ENCODE data around the gene FOXP4.

Gene FOXP4

DNA sequence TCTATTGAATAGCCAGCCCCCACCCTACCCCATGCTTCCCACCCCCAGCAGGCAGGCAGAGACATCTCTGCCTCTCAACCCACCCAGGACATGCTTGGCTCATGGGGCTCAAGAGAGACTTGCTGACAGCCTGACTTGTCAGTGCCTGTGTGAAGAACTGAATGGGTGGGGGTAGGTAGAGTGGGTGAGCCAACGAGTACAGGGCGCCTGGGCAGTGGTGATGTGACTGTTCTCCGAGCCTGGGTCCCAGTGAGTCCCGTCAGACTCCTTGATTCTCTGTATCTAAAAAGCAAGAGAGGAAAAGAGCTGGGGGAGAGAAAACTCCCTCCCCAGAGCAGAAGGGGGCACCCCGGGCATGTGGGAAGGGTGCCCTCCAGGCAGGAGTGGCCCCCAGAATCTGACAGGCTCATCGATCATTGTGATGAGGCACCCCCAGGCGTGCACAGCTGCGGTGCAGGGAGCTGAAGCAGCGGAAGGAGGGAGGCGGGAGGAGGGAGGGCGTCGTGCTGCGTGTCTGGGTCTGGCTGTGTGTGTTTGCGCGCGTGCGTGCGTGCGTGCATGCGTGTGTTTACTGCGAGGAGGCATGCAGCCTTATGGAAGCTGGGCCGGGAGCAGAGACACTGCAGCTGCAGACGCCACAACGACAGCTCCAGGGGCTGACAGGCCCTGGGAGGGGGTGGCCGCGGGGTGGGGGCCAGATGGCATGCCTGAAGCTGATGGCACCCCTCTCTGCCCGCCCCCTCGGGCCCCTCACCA, 40.2 kb downstream of the FOXP4 start:
- no peak for ATAC-seq

DNA sequence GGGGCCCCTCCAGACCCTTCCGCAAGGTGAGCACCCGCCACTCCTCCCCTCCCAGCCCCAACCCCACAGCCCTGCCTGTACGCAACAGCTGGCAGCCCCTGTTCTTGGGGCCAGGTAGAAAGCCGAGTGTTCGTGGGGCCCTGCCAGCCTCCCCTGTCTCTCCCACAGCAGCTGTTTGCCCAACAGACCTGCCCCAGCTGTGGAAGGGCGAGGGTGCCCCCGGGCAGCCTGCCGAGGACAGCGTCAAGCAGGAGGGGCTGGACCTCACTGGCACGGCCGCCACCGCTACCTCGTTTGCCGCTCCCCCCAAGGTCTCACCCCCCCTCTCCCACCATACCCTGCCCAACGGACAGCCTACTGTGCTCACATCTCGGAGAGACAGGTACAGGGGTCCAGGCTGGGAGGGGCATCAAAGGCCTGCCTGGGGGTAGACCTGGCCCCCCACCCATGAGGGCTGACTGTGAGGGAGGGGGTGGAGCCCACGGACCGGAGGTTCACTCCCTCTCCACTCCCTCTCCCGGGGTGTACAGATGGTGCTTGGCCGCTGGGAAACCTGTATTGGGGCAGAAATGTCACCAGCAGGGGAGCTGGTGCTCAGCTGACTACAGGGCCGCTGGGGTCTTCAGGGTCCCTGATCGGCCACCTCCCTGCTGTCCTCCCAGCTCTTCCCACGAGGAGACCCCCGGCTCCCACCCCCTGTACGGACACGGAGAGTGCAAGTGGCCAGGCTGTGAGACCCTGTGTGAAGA, 41.1 kb downstream of the FOXP4 start:
- no peak for ATAC-seq

DNA sequence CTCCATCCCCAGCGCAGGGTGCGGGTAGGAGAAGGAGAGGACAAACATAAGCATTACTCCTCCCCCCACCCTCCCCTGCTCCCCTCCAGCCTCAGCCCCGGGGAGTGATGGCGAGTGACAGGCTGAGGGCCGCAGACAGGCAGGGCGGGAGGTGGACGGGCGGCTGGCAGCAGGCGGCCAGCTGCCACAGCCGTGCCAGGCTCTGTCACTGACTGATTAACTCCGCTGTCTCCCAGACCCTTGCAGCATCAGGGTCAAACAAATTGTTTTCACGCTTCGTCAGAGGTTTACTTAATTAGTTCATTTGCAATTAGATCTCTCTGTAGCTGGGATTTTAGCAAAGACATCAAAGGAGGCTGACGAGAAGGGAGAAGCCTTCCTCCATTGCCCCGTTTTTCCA, 41.9 kb downstream of the FOXP4 start:
- ATAC-seq = no peak

DNA sequence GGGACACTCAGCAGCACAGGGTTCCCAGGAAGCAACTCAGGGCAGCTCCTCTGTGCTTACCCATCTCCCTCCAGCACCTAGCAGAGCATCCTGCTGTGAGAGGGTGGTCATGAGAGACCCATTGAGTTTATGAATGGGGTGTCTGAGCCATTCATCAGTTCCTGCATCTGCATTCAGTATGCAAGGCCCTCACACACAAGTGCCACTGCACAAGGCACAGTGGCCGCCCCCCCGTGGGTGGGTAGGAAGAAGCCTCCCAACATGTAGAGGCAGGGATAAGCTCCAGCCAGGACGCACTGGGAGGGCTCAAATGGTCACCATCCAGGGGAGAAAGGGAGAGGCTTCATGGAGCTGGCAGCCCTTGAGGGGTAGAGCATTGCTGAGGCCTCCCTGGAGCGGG, 43.0 kb downstream of the FOXP4 start:
- no peak for ATAC-seq

DNA sequence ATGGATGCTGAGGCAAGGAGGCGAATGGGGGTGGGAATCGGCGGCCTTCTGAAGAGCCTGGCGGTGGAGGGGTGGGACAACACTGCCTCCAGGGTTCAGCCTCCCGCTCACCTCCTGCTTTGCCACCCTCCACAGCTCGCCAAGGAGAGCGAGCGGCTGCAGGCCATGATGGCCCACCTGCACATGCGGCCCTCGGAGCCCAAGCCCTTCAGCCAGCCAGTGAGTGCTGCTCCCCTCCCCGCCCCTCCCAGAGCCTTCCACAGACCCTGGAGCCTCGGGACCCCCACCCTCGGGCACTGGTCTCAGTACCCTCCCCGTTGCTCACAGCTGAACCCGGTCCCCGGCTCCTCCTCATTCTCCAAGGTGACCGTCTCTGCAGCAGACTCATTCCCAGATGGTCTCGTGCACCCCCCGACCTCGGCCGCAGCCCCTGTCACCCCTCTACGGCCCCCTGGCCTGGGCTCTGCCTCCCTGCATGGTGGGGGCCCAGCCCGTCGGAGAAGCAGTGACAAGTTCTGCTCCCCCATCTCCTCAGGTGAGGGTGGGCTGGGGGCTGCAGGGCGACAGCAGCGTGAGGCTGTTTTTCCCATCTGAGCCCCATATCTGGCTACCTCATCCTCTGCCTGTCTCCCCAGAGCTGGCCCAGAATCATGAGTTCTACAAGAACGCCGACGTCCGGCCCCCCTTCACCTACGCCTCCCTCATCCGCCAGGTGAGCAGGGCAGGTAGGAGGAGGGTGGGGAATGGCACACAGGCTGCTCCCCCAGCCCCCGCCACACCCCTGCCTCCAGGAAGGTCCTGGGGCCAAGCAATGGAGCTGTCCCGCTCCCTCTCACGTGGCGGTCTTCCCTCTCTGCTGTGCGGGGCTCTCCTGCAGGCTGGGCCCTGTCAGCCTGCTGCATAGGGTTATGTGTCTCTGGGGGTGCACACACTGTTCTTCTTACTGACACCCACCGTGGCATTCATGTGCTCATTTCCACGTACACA, 43.7 kb downstream of the FOXP4 start:
- no peak for ATAC-seq

DNA sequence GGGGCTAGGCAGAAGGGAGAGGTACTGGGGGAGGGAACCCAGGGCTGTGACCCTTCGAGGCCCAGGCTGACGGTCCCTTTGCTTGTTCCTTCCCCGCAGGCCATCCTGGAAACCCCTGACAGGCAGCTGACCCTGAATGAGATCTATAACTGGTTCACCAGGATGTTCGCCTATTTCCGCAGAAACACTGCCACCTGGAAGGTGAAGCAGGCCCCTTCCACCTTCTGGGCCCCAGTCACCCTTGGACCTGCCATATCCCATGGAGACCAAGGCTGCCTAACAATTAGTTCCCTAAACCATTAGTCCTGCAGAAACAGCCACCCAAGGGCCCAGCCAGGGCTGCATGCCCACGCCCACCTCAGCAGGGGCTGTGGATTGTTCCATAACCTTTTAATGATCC, 44.9 kb downstream of the FOXP4 start:
- ATAC-seq = no peak

DNA sequence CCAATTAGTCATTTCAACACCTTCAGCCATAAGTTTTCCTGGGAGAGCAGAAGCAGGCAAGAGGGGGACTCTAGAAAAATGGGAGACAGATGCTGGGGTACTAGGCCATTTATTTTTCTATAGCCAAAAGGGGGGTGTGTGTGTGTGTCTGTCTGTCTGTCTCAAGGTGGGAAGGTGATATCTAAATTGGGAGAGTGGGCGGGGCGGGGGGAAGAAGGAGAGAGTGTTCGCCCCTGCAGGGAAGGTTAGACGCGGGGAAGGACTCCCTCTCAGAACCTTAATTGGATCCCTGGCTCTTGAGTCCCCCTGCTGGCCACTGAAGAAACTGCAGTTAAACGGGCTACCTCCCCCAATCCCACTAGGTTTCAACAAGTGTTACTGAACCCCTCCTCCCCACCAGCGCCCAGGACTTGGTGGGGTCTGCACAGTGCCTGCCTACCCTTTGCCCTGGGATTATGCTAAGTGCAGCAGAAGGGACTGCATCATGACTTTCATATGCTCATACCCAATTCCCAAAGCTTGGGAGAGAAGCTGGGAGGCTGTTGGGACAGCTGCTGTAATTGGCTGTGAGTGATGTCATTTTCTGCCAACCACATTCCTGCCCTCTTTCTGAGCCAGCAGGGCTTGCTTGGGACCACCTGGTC, 45.8 kb downstream of the FOXP4 start:
- ATAC-seq = peak; percentile 45 to 59

DNA sequence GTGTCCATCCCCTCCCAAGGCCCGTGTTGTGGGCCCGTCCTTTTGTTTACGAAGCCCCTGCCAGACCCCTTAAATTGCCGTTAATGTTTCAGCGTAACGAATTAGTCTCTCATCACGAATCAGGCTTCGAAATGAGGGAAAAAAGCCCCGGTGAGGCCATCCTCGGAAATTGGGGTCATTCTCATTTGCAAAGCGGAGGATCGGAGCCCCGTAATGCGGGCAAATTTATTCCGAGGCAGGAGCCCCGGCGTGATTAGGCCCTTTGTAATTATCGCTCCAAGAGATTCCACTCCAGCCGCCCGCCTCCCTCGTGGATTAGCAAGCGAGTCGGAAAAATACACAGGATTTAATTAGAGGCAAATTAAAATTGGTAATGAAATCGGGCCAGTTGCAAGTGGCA, 47.2 kb downstream of the FOXP4 start:
- no peak for ATAC-seq

DNA sequence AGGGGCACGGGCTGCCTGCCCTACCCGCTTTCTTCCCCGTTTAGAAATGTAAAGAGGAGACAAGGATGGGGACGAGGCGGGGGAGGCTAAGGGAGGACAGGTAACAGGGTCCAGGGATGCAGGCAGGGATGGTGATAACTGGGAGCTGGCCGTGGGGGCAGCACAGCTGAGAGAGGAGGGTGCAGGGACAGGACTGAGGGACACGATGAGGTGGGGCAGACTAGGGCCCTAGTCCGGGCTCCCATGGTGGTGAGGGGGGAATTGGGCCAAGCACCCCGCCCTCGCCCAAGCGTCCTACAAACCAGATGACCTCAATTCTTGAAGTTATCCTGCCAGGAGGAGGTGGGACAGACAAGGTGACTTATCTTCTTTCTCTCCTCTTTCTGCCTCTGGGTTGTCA, 47.7 kb downstream of the FOXP4 start:
- no peak for ATAC-seq

DNA sequence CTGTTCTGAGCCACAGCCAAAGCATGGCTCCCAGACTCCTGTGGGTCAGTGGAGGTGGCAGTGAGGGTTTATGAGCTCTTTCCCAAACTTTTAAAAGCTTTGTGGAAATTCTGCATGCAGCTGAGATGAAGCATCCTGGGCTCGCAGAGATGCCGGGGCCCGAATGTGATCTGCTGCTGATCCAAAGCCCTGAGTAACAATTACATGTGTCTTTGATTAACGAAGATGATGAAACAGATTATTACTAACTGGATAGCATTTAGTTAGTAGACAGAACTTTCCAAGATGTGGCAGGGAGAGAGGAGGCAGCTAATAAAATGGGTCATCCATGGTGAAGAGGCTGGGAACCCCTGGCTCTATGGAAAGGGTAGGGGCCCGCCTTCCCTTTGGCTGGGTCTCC, 48.1 kb downstream of the FOXP4 start:
- no peak for ATAC-seq

DNA sequence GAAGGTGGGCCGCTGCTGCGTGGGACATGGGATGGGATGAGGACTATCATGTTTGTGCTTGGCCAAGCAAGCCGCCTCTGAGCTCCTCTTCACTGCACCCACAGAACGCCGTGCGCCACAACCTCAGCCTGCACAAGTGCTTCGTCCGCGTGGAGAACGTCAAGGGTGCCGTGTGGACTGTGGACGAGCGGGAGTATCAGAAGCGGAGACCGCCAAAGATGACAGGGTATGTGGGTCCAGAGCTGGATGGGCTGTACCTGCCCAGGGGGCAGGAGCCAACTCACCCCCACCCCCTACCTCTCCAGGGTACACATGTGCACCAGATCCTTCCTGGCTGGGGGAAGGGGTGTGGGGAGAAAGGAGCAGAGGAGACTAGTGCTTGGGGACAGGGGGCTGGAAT, 48.6 kb downstream of the FOXP4 start:
- no peak for ATAC-seq

DNA sequence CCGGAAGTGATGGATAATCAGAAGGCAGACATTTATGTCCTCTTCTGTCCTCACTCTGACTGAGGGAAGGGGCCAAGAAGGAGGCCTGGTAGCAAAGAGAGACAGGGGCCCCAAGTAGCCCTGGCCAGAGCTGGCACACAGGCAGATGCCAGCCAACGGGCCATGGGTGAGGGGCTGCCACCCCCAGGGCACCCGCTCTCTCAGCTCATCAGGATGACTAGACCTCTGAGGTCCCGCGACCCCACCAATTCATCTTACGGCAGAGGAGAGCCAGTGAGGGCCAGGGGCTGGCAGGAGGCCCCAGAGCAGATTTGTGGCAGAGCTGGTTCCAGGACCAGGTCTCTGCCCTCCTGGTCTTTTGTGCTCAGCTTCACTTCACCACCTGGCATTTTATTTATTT, 49.0 kb downstream of the FOXP4 start:
- no peak for ATAC-seq

DNA sequence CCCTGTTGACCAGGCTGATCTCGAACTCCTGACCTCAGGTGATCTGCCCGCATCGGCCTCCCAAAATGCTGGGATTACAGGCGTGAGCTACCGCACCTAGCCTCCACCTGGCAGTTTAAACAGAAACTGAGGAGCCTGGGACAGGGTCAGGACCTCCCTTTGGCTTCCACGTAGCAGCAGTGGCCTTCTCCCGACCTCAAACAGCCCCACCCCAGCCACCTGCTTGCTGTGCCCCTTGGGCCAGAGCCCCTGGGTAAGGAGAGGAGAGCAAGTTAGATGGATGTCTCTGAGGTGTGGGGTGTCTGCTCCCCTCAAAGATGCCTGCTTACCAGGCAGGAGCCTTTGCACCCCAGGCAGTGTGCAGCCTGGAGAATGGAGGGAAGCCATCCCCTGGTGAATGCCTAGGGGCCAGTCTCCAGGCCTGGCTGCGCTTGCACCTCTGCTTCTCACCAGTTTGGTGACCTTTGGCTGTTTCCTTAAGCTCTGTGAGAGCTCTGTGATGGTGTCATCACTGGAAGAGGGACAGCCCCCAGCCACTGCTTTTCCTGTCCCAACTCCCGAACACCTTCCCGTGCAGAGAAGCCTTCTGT, 50.0 kb downstream of the FOXP4 start:
- ATAC-seq = no peak

DNA sequence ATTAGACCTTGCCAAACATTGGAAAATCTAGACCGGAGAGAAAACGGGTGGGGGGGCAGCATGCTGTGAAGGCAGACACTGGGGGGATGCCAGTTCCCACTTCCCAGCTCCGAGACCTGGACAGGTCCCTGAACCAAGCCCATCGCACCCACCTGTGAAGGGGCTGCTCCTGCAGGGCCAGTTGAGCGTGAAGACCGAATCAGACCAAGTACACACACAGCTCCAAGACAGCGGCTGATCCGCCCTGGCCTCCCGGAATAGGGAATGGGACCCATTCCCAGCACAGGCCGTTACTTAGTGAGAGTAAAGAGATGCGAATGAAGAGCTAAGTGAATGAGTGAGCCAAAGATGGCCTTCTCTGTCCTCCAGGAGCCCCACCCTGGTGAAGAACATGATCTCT, 50.6 kb downstream of the FOXP4 start:
- no peak for ATAC-seq

DNA sequence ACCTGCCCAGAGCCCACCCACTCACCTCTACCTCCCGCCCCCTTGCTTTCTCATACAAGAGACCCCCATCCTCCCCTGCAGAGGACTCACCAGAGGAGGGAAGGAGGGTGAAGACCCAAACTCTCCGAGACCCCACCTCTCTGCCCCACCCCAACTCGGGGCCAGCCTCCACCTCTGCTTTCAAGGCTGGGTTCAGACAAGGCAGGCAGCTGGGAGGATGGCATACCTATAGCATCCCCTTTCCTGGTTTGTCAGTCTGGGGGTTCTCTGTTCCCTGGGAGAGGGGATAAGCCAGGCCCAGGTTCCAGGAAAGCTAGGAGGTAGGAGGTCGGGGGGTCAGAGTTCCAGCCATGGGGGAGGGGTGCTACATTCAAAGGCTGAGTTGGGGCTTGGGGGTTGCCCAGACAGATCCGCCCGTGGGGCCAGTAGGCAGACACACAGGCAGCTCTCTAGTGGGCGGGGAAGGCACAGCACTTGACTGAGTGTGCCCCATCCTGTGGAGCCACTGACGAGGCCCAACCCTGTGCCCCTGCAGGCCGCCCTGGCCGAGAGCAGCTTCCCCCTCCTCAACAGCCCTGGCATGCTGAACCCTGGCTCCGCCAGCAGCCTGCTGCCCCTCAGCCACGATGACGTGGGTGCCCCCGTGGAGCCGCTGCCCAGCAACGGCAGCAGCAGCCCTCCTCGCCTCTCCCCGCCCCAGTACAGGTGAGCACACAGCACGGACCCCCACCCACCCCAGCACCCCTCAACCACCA, 51.2 kb downstream of the FOXP4 start:
- ATAC-seq = no peak

DNA sequence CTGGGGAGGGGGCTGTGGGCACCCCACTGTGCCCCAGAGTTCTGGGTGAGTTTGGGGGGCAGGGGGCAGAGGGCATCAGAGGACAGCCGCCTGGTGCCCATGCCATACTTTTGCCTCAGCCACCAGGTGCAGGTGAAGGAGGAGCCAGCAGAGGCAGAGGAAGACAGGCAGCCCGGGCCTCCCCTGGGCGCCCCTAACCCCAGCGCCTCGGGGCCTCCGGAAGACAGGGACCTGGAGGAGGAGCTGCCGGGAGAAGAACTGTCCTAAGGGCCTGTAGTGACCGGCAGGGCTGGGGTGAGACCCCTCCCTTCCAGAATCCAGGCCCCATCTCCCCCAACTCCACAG, 52.5 kb downstream of the FOXP4 start:
- no peak for ATAC-seq

DNA sequence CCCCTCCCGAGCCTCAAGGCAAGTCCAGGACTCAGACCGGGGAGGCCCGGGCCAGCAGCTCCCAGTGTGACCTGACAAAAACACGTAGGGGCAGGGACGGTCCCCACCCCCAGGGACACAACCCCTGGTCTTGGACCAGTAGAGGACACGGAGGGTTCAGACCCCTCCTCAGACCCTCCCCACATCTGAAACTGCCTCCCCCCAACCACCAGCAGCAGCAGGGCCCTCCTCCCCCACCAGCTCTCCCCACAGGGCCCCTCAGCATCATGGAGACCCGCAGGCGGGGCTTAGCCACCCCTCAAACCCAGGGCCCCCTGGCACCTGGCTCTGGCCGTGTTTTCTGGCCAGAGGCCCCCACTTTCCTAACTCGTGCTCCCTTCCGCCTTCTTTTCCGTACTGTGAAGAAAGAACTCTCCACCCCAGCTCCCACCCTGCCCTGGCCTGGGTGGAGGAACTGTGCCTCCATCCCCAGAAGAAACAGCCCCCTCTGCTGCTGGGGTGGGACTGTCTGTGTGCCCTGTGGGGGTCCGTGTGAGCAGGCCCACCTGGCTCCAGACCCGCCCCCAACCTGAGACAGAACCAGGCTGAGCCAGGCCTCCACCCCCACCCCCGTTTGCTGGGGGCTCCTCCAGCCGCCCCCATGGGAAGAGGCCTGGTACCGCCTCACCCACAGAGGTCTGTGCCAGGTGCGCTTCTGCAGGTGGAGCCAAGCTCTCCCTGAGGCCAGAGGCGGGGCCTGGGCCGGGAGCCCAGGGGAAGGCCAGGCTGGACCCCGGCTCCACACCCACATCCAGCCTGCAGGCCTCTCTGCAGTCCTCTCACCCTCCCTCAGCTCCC, 53.1 kb downstream of the FOXP4 start:
- no peak for ATAC-seq

DNA sequence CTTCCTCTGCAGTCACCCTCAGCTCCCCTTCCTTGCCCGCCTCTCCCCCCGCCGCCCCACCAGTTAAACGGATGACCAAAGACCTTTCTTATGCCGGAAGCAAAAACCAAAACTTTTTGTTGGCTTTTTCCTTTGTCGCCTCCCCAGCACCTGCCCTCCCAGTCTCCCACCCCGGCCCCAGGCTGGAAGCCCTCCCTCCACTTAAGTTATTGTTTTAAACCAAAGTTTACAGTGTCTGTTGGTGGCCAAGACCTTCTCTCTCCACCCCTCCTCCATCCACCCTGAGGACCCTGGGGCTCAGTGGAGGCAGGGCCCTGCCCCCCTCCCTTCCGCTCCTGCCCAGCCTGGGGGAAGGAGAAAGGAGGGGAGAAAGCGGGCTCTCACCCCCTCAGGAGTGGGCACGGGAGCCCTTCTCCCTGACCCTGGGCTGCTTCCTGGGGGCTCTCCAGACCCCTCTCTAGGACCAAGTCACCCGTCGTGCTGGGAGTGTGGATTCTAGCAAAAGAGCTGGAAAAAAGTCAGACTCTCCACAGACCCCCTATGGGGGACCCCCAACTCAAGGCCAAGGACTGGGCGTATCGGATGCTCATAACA, 53.8 kb downstream of the FOXP4 start:
- no peak for ATAC-seq

DNA sequence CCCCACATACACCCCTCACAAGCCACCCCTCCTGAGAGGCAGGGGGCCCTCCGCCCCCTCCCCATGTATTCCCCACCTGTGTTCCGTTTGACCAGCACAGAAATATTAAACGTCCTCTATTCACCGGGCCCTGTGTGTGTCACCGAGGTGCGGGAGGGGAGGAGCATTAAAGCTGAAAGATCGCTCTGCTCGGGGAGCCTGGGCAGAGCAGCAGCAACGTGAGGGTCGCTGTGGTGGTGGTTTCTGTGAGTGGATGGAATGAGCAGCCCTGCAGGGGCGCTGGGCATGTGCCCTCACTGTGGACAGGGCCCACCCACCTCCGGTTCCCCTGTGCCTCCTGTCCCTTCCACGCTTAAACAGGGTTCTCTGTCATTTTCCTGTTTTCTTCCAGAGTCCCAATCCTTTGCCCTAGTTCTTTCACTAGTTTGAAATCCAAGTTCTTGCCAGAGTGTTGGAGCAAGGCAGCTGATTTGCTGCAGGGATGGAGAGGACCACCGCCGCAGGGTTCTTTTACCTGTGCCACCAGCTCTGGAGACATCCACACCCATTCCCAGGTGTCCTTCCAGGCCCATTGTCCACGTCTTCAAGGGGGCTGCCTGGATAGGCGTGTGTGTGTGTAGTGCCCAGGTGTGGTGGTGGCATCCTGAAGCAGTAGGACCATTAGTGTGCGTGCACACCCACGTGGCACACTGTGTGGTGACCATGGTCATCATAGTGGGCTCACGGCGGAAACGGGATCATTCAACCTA, 54.5 kb downstream of the FOXP4 start:
- ATAC-seq = no peak

DNA sequence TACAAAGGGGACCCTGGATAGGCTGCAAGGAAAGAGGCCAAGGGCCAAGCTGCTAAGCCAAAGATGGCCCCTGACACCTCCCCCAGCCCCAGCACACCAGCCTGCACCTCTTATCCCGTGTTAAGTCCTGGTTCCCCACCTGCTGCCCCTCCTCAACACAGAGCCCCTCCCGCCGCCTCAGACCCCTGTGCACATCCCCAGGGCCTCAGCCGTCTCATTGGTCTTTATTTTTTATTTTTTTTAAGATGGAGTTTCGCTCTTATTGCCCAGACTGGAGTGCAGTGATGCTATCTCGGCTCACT, 55.0 kb downstream of the FOXP4 start:
- ATAC-seq = no peak

Measured in activated CD4-positive, CD25-positive, alpha-beta regulatory T cell treated with anti-CD3 and anti-CD28 coated beads, Interleukin-2, amount 50 U/mL, for 24 hours (primary cell).